DND-41 (cell line): ENCODE results near the gene SHROOM1.

Experiments
- ATAC-seq: fragments of 200-7000 bp; cut with Tn5 transposase; 3 replicates; pipeline ENCODE4 v1.9.1; 2021; ENCODE audit warnings: low read depth; ENCODE audit not compliant: insufficient read depth
- DNase-seq: peaks from one replicate; pipeline ENCODE4 v3.0.0-alpha.2; 2020
- H2AFZ ChIP-seq: 2 replicates; pipeline ENCODE4 v1.6.0; 2012; ENCODE audit warnings: low read depth, low read length
- H3K27ac ChIP-seq: 2 replicates; pipeline ENCODE4 v1.5.1; 2012; ENCODE audit warnings: low read length, inconsistent platforms
- H3K27me3 ChIP-seq: fragments of 200-600 bp; sonication (generic); 2 replicates; pipeline ENCODE4 v1.6.0; 2012; ENCODE audit warnings: low read length, mild to moderate bottlenecking, inconsistent platforms; ENCODE audit not compliant: insufficient read depth, poor library complexity
- H3K36me3 ChIP-seq: 2 replicates; pipeline ENCODE4 v1.5.1; 2012; ENCODE audit warnings: low read length, inconsistent platforms; ENCODE audit not compliant: insufficient read depth
- H3K4me1 ChIP-seq: 2 replicates; pipeline ENCODE4 v1.5.1; 2012; ENCODE audit warnings: mild to moderate bottlenecking, low read length; ENCODE audit not compliant: insufficient read depth
- H3K4me2 ChIP-seq: 2 replicates; pipeline ENCODE4 v1.6.0; 2012; ENCODE audit warnings: mild to moderate bottlenecking, moderate library complexity, low read length, inconsistent platforms; ENCODE audit not compliant: insufficient read depth
- H3K4me3 ChIP-seq, 2 experiments: fragments of 200-600 bp in 1 of 2; shearing (Covaris generic) in 1 of 2; 2 replicates each; pipeline ENCODE4 v1.5.1; 2012 to 2016; ENCODE audit warnings: inconsistent platforms in 2 of 2, low read length in 2 of 2, mild to moderate bottlenecking in 2 of 2, low read depth in 1 of 2, moderate library complexity in 1 of 2
- H3K79me2 ChIP-seq: 2 replicates; pipeline ENCODE4 v1.6.0; 2012; ENCODE audit warnings: low read length, inconsistent platforms; ENCODE audit not compliant: insufficient read depth
- H3K9ac ChIP-seq: 2 replicates; pipeline ENCODE4 v1.6.0; 2012; ENCODE audit warnings: low read depth, mild to moderate bottlenecking, inconsistent platforms, low read length, moderate library complexity
- H3K9me3 ChIP-seq: 2 replicates; pipeline ENCODE4 v1.5.1; 2012; ENCODE audit warnings: low read length, moderate library complexity, mild to moderate bottlenecking, inconsistent platforms; ENCODE audit not compliant: insufficient read depth, severe bottlenecking
- H4K20me1 ChIP-seq: 2 replicates; pipeline ENCODE4 v1.6.0; 2012; ENCODE audit warnings: low read length; ENCODE audit not compliant: insufficient read depth
- EZH2 ChIP-seq: IDR thresholded peaks from 3 replicates; pipeline ENCODE4 v1.6.1; 2012; ENCODE audit warnings: borderline replicate concordance, low read depth, mild to moderate bottlenecking, moderate library complexity, low read length, inconsistent platforms; ENCODE audit not compliant: severe bottlenecking
- TF ChIP-seq, protein P1 (sequence below): IDR thresholded peaks from 2 replicates; pipeline ENCODE4 v1.5.1; 2012; ENCODE audit warnings: borderline replicate concordance, low read length, moderate library complexity, mild to moderate bottlenecking; ENCODE audit not compliant: poor library complexity, severe bottlenecking; ENCODE audit errors: extremely low read depth

The SHROOM1 gene

DNA sequence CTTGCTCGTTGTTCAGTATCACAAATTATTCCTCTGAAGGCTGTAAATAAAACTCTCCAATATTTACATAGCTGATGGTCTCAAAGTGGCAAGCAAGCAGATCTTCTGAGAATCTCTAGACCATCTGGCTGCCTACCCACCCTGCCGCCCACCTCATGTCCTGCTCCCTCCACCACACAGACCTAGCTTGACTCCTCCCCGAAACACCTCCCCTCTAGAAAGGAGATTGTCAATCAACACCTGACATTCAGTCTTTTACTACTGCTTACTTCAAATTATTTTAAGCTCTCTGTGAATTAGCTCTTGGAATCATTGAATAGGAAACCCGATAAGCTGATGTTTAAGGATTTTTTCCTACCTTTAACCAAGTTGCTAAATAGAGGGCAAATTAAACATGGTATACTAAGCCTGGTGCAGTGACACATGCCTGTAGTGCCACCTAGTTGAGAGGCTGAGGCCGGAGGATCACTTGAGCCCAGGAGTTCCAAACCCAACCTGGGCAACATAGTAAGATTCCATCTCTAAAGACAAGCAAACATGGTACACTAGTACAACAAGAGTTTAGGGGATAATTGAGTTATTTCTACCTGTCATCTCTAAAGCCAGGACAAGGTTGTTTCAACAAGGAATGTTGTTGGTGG is 28.3 kb downstream of the SHROOM1 start:
- no peaks in the 10 kb centered on the region for H3K79me2 ChIP-seq
- no peak overlapping the region for H3K9ac ChIP-seq
- no peak overlapping the region for H3K4me2 ChIP-seq
- H3K36me3 ChIP-seq = no peaks in the 10 kb centered on the region
- no peak for ATAC-seq
- no peak for DNase-seq
- H4K20me1 ChIP-seq = no peaks in the 10 kb centered on the region
- H3K4me1 ChIP-seq = no peaks in the 10 kb centered on the region
- no peak for TF ChIP-seq EZH2
- TF ChIP-seq, protein P1, sequence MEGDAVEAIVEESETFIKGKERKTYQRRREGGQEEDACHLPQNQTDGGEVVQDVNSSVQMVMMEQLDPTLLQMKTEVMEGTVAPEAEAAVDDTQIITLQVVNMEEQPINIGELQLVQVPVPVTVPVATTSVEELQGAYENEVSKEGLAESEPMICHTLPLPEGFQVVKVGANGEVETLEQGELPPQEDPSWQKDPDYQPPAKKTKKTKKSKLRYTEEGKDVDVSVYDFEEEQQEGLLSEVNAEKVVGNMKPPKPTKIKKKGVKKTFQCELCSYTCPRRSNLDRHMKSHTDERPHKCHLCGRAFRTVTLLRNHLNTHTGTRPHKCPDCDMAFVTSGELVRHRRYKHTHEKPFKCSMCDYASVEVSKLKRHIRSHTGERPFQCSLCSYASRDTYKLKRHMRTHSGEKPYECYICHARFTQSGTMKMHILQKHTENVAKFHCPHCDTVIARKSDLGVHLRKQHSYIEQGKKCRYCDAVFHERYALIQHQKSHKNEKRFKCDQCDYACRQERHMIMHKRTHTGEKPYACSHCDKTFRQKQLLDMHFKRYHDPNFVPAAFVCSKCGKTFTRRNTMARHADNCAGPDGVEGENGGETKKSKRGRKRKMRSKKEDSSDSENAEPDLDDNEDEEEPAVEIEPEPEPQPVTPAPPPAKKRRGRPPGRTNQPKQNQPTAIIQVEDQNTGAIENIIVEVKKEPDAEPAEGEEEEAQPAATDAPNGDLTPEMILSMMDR = no peak
- no peak overlapping the region for H3K27ac ChIP-seq
- H3K27me3 ChIP-seq = peaks cover 11% of the 10 kb centered on the region
- no peaks in the 10 kb centered on the region for H3K9me3 ChIP-seq
- no peak overlapping the region for H2AFZ ChIP-seq
- H3K4me3 ChIP-seq = no peak overlapping the region

DNA sequence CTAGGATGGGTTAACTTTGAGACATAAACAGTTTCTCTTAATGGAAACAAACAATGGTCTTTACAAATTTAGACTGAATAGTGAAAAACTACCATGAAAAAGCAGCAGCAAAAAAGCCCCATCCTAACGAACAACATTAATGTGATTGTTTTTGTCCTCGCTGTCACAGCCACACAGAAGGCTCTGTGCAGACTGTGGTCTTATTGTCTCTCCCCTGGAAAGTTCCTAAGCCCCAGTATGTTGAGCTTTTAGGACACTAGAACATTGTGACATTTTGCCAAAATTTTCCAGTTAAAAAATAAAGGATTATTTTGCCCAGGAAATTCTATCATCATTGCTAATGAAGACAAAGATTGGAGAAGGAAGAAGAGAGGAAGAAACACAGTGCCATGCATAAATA is 29.9 kb downstream of the SHROOM1 start:
- Histone ChIP-seq H3K4me2 (no peak overlapping the region), H3K4me1 (no peaks in the 10 kb centered on the region), H3K27me3 (peaks cover 11% of the 10 kb centered on the region), H3K36me3 (no peaks in the 10 kb centered on the region), H3K79me2 (no peaks in the 10 kb centered on the region), H3K4me3 (no peak overlapping the region), H3K9me3 (no peaks in the 10 kb centered on the region), H3K9ac (no peak overlapping the region), H2AFZ (no peak overlapping the region), H4K20me1 (no peaks in the 10 kb centered on the region), H3K27ac (no peak overlapping the region)
- no peak for DNase-seq
- no peak for ATAC-seq
- TF ChIP-seq, protein P1 = no peak
- TF ChIP-seq EZH2 = no peak

DNA sequence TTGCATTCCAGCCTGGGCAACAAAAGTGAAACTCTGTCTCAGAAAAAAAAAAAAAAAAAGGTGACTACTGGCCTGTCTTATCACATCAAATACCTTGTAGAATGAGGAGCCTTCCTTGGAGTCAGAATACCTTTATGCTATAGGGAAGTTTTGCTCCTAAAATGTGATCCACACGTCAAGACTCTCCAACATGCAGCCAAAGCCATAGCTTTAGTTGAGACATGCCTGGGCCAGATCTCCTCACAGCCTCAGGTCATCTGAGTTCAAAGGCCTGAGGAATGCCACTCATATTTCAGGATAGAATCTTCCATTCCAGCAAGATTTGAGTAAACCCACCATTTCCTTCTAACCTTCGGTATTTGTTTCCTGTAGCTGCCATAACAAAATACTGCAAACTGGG is 31.1 kb downstream of the SHROOM1 start:
- Histone ChIP-seq H3K4me3 (no peak overlapping the region), H4K20me1 (no peaks in the 10 kb centered on the region), H3K79me2 (no peaks in the 10 kb centered on the region), H3K9ac (no peak overlapping the region), H3K4me1 (no peaks in the 10 kb centered on the region), H3K27me3 (peaks cover 11% of the 10 kb centered on the region), H3K36me3 (no peaks in the 10 kb centered on the region), H2AFZ (no peak overlapping the region), H3K9me3 (no peaks in the 10 kb centered on the region), H3K27ac (no peak overlapping the region), H3K4me2 (no peak overlapping the region)
- no peak for TF ChIP-seq EZH2
- TF ChIP-seq, protein P1 = no peak
- ATAC-seq (no peak), DNase-seq (no peak)
